HEK293 (cell line): ENCODE data around the gene ASMTL.

Source experiments
- GLIS2 ChIP-seq: fragments of 450-650 bp; formaldehyde crosslinking; IDR thresholded peaks from 2 replicates; pipeline ENCODE4 v1.5.1; 2016; ENCODE audit warnings: missing biosample characterization, missing genetic modification characterization
- OSR2 ChIP-seq: fragments of 450-650 bp; formaldehyde crosslinking; IDR thresholded peaks from 2 replicates; pipeline ENCODE4 v1.5.1; 2016; ENCODE audit warnings: missing biosample characterization, missing genetic modification characterization
- PATZ1 ChIP-seq: fragments of 450-650 bp; formaldehyde crosslinking; IDR thresholded peaks from 2 replicates; pipeline ENCODE4 v1.5.1; 2016; ENCODE audit warnings: missing biosample characterization, missing genetic modification characterization
- ZBTB20 ChIP-seq: fragments of 450-650 bp; formaldehyde crosslinking; IDR thresholded peaks from 2 replicates; pipeline ENCODE4 v1.5.1; 2016; ENCODE audit warnings: missing biosample characterization, missing genetic modification characterization
- ZEB2 ChIP-seq: fragments of 450-650 bp; formaldehyde crosslinking; IDR thresholded peaks from 2 replicates; pipeline ENCODE4 v1.5.1; 2016; ENCODE audit warnings: missing biosample characterization, missing genetic modification characterization
- ZIC2 ChIP-seq: fragments of 450-650 bp; formaldehyde crosslinking; IDR thresholded peaks from 2 replicates; pipeline ENCODE4 v1.5.1; 2016; ENCODE audit warnings: missing biosample characterization, missing genetic modification characterization
- ZNF335 ChIP-seq: fragments of 450-650 bp; formaldehyde crosslinking; conservative IDR thresholded peaks from 2 replicates; pipeline ENCODE4 v1.5.1; 2016; ENCODE audit warnings: missing biosample characterization, missing genetic modification characterization
- ZNF777 ChIP-seq: fragments of 450-650 bp; formaldehyde crosslinking; IDR thresholded peaks from 2 replicates; pipeline ENCODE4 v1.5.1; 2017; ENCODE audit warnings: missing biosample characterization, missing genetic modification characterization, borderline replicate concordance
- ZNF785 ChIP-seq: fragments of 450-650 bp; formaldehyde crosslinking; IDR thresholded peaks from 2 replicates; pipeline ENCODE4 v1.5.1; 2016; ENCODE audit warnings: missing biosample characterization, missing genetic modification characterization
- ZSCAN18 ChIP-seq: fragments of 450-650 bp; formaldehyde crosslinking; IDR thresholded peaks from 2 replicates; pipeline ENCODE4 v1.5.1; 2016; ENCODE audit warnings: missing biosample characterization, missing genetic modification characterization
- TF ChIP-seq, protein P1 (sequence below): fragments of 450-650 bp; formaldehyde crosslinking; IDR thresholded peaks from 2 replicates; pipeline ENCODE4 v1.5.1; 2016; ENCODE audit warnings: missing biosample characterization, missing genetic modification characterization
- TF ChIP-seq, protein P2 (sequence below): fragments of 450-650 bp; formaldehyde crosslinking; IDR thresholded peaks from 2 replicates; pipeline ENCODE4 v1.5.1; 2016; ENCODE audit warnings: missing biosample characterization, missing genetic modification characterization, borderline replicate concordance
- TF ChIP-seq, protein P3 (sequence below): fragments of 450-650 bp; formaldehyde crosslinking; IDR thresholded peaks from 2 replicates; pipeline ENCODE4 v1.5.1; 2017; ENCODE audit warnings: missing biosample characterization, missing genetic modification characterization

ASMTL gene

GRCh38 chrX:1453395-1453783 is 680 bp upstream of the ASMTL start (continued):
- TF ChIP-seq PATZ1 (tag by site-specific recombination) (peak; percentile 86), ZNF777 (tag by site-specific recombination) (peak; percentile 42; the same call in 1 of the 2 replicates), OSR2 (tag by site-specific recombination) (no peak), ZSCAN18 (tag by site-specific recombination) (no peak), GLIS2 (peak; percentile 5), ZBTB20 (peak; percentile 45; the same call in 1 of the 2 replicates), ZNF785 (tag by site-specific recombination) (0 out of 2 replicates have a peak, but pooled peaks have one; percentile 26), ZEB2 (tag by site-specific recombination) (no peak), ZIC2 (peak; percentile 54), ZNF335 (tag by site-specific recombination) (peak; percentile 49; the same call in 1 of the 2 replicates)
- TF ChIP-seq, protein P1, sequence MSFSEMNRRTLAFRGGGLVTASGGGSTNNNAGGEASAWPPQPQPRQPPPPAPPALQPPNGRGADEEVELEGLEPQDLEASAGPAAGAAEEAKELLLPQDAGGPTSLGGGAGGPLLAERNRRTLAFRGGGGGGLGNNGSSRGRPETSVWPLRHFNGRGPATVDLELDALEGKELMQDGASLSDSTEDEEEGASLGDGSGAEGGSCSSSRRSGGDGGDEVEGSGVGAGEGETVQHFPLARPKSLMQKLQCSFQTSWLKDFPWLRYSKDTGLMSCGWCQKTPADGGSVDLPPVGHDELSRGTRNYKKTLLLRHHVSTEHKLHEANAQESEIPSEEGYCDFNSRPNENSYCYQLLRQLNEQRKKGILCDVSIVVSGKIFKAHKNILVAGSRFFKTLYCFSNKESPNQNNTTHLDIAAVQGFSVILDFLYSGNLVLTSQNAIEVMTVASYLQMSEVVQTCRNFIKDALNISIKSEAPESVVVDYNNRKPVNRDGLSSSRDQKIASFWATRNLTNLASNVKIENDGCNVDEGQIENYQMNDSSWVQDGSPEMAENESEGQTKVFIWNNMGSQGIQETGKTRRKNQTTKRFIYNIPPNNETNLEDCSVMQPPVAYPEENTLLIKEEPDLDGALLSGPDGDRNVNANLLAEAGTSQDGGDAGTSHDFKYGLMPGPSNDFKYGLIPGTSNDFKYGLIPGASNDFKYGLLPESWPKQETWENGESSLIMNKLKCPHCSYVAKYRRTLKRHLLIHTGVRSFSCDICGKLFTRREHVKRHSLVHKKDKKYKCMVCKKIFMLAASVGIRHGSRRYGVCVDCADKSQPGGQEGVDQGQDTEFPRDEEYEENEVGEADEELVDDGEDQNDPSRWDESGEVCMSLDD (tag by site-specific recombination): peak; percentile 97
- TF ChIP-seq, protein P2, sequence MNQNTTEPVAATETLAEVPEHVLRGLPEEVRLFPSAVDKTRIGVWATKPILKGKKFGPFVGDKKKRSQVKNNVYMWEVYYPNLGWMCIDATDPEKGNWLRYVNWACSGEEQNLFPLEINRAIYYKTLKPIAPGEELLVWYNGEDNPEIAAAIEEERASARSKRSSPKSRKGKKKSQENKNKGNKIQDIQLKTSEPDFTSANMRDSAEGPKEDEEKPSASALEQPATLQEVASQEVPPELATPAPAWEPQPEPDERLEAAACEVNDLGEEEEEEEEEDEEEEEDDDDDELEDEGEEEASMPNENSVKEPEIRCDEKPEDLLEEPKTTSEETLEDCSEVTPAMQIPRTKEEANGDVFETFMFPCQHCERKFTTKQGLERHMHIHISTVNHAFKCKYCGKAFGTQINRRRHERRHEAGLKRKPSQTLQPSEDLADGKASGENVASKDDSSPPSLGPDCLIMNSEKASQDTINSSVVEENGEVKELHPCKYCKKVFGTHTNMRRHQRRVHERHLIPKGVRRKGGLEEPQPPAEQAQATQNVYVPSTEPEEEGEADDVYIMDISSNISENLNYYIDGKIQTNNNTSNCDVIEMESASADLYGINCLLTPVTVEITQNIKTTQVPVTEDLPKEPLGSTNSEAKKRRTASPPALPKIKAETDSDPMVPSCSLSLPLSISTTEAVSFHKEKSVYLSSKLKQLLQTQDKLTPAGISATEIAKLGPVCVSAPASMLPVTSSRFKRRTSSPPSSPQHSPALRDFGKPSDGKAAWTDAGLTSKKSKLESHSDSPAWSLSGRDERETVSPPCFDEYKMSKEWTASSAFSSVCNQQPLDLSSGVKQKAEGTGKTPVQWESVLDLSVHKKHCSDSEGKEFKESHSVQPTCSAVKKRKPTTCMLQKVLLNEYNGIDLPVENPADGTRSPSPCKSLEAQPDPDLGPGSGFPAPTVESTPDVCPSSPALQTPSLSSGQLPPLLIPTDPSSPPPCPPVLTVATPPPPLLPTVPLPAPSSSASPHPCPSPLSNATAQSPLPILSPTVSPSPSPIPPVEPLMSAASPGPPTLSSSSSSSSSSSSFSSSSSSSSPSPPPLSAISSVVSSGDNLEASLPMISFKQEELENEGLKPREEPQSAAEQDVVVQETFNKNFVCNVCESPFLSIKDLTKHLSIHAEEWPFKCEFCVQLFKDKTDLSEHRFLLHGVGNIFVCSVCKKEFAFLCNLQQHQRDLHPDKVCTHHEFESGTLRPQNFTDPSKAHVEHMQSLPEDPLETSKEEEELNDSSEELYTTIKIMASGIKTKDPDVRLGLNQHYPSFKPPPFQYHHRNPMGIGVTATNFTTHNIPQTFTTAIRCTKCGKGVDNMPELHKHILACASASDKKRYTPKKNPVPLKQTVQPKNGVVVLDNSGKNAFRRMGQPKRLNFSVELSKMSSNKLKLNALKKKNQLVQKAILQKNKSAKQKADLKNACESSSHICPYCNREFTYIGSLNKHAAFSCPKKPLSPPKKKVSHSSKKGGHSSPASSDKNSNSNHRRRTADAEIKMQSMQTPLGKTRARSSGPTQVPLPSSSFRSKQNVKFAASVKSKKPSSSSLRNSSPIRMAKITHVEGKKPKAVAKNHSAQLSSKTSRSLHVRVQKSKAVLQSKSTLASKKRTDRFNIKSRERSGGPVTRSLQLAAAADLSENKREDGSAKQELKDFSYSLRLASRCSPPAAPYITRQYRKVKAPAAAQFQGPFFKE (tag by site-specific recombination): no peak
- TF ChIP-seq, protein P3, sequence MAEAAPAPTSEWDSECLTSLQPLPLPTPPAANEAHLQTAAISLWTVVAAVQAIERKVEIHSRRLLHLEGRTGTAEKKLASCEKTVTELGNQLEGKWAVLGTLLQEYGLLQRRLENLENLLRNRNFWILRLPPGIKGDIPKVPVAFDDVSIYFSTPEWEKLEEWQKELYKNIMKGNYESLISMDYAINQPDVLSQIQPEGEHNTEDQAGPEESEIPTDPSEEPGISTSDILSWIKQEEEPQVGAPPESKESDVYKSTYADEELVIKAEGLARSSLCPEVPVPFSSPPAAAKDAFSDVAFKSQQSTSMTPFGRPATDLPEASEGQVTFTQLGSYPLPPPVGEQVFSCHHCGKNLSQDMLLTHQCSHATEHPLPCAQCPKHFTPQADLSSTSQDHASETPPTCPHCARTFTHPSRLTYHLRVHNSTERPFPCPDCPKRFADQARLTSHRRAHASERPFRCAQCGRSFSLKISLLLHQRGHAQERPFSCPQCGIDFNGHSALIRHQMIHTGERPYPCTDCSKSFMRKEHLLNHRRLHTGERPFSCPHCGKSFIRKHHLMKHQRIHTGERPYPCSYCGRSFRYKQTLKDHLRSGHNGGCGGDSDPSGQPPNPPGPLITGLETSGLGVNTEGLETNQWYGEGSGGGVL (tag by site-specific recombination): peak; percentile 54; the same call in 1 of the 2 replicates
- TF ChIP-seq, all 188 proteins: peak for 14
